HG03520 (cell line): ENCODE data around the gene SDC4.

Experiments used
- ATAC-seq: cut with Tn5 transposase; IDR thresholded peaks from one replicate; pipeline ENCODE4 v1.9.1; 2021; ENCODE audit warnings: mild to moderate bottlenecking, moderate library complexity; ENCODE audit not compliant: unreplicated experiment

SDC4 gene

DNA sequence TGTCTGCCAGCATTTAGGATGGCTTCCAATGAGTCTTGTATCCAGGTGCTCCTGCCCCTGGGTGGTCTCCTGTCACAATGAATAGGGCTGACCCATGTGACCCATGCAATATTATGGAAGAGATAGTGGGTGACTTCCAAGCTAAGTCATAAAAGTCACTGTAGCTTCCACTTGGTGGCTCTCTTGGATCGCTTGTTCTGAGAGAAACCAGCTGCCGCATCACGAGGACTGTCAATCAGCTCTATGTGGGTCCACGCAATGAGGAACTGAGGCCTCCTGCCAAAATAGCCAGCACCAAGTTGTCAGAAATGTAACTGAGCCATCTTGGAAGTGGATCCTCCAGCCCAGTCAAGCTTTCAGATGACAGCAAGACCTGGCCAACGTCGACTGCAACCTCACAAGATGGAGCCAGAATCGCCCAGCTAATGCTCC is 25.3 kb downstream of the SDC4 start:
- ATAC-seq, result no peak

DNA sequence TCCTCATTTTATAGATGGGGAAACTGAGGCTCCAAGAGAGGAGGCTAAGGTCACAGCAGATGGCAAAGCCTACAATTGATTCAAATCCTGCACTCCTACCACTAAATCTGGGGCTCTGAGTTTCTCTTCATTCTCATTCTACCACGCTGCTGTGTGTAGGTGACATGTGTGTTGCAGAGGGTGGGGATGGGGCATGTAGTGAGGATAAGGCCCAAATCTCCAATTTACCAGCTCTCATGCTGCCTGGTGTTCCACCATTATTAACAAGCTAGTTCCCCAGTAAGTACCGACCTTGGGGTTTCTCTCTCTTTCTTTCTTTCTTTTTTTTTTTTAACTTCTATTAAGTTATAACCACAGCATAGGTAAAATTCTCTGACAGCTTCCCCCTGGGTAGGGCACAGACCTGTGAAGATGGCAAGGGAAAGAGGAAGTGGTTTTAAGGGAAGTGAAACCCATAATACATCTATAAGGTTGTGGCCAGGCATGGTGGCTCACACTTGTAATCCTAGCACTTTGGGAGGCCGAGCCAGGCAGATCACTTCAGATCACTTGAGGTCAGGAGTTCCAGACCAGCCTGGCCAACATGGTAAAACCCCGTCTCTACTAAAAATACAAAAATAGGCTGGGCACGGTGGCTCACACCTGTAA is 27.2 kb downstream of the SDC4 start:
- ATAC-seq, result no peak

DNA sequence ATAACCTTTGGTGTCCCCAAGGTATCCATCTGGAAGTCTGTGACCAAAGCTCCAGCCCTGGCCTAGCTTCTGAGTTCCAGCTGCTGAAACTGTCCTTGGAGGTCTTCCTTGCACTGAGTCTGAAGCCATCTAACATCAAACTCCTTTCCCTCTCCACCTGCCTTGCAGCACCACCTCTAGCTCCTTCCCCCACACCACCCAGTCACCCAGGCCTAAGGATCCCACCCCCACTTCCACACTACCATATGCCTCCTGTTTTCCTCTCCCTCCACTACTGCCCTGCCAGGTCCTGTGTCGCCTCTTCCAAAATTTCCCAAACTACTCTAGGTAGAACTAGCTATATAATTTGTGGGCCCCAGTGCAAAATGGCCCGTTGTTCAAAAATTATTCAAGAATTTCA is 29.3 kb downstream of the SDC4 start:
- ATAC-seq, result no peak

DNA sequence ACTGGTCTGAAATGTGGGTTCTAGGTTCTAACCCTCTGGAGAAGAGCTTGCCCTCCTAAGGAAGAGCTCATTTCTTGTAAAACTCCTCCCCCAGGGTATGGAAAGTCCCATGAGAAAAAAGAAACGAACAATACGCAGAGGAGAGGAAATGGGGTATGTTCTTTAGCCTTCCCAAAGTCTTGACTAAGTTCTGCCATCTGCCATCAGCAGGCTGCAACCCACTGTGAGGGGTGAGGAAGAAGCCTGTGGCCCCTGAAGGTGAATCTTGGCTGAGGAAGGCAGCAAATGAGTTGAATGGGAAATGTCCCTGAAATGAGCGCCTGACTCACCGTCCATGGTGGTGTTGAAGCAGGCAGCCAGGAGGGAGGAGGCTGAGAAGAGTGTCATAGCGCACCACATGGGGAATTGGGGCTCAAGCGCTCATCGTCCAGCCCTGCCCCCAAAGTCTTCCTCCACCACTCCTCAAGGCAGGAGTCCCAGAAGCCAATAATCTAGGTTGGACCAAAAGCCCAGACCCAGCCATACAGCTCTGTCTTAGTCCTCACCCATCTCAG is 29.8 kb downstream of the SDC4 start:
- no peak for ATAC-seq

- ATAC-seq, result no peak
Observed at GRCh38 chr20:45317826-45318225, 30.4 kb downstream of the SDC4 start.

DNA sequence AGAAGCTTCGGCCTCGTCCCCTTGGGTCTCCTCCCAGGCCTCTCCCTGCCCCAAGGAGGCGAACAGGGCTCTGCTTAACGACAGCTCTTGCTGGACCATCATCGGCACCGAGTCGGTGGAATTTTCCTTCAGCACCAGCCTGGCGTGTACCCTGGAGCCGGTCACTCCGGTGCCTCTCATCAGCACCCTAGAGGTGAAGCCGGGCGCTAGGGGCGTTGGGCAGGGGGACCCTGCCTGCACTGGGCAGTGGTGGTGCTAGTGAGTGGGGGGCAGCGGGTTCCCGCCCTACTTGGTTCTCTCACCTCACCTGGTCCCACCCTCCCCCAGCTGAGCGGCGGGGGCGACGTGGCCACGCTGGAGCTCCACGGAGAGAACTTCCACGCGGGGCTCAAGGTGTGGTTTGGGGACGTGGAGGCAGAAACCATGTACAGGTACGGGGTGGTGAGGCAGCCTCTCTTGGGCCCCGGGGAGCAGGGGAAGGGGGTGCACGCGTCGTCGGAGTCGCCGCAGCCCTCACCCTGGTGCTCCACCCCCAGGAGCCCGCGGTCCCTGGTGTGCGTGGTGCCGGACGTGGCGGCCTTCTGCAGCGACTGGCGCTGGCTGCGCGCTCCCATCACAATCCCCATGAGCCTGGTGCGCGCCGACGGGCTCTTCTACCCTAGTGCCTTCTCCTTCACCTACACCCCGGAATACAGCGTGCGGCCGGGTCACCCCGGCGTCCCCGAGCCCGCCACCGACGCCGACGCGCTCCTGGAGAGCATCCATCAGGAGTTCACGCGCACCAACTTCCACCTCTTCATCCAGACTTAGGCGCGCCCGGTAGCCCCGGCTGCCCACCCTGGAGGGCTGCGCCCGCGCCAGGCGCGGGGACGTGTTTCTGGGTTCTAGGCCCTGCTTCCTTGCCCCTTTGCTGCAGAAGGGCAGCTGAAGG is 31.8 kb downstream of the SDC4 start:
- ATAC-seq, result no peak

GRCh38 chr20:45315672-45316071 is 32.6 kb downstream of the SDC4 start:
- ATAC-seq, result no peak

DNA sequence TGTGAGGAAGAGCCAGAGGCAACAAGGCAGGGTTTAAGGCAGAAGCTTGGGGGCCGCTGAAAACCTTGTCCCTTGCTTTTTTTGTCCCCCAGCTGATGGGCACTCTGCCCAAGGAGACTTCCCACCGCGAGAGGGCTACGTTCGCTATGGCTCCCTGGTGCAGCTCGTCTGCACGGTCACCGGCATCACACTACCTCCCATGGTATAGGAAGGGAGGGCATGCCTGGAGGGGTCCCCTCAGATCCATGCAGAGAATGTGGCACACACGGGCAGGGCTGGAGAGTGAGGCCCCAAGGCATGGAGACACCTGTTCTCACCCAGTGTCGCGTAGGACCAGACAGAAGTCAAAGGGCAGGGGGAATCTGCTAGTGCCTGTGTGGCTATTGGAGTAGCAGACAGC is 34.3 kb downstream of the SDC4 start:
- ATAC-seq, result no peak

DNA sequence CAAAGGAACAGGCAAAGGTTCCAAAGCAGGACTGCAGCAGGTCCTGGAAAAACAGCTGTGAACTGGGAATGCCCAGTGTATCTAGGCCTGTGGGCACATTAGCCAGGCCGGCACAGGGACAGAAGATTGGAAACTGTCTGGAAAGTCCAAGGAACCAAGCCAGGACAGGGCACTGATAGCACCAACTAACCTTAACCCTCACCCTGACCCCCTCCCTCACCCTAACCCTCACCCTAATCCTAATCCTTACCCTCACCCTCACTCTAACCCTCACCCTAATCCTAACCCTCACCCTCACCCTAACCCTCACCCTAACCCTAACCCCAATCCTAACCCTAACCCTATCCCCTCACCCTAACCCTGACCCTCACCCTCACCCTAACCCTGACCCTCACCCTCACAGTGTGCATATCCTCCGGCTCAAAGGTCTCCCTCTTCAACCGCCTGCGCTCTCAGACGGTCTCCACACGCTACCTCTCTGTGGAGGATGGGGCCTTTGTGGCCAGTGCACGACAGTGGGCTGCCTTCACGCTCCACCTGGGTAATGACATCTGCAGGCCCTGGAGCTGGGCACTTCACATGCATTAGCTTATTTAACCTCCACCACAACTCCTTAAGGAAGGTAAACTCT is 35.0 kb downstream of the SDC4 start:
- no peak for ATAC-seq

DNA sequence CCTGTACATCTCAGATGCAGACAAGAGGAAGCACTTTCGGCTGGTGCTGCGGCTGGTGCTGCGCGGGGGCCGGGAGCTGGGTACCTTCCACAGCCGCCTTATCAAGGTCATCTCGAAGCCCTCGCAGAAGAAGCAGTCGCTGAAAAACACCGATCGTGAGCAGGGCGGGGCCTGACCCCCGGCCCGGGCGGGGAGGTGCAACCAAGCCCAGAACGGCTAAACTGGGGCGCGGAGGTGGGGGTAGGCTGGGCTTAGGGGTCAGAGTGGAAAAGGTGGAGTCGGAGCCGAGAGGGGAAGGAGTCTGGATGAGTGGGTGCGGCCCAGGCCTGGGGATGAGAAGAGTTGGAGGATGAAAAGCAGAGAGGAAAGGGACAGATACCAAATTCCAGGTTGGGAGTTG is 36.0 kb downstream of the SDC4 start:
- ATAC-seq, result no peak

- ATAC-seq, result no peak
Observed at GRCh38 chr20:45311589-45312211, 36.5 kb downstream of the SDC4 start.

DNA sequence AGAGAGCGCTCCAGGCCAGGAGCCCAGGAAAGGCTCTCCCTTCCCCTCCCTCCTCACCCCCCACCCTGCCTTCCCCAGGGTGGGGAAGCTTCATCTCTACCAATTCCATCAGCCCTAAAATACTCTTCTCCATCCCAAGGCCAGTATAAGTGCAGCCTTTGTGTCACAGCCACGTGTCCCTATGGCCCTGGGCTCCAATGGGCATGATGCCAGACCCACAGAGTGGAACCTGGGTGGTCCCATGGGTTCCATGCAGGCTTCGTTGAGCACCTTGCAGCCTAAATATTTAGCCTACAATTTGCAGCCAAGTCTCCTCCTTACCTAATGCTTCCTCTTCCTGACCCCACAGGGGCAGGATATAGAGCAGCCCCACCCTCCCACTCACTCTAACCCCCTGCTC is 39.1 kb downstream of the SDC4 start:
- ATAC-seq, result no peak

DNA sequence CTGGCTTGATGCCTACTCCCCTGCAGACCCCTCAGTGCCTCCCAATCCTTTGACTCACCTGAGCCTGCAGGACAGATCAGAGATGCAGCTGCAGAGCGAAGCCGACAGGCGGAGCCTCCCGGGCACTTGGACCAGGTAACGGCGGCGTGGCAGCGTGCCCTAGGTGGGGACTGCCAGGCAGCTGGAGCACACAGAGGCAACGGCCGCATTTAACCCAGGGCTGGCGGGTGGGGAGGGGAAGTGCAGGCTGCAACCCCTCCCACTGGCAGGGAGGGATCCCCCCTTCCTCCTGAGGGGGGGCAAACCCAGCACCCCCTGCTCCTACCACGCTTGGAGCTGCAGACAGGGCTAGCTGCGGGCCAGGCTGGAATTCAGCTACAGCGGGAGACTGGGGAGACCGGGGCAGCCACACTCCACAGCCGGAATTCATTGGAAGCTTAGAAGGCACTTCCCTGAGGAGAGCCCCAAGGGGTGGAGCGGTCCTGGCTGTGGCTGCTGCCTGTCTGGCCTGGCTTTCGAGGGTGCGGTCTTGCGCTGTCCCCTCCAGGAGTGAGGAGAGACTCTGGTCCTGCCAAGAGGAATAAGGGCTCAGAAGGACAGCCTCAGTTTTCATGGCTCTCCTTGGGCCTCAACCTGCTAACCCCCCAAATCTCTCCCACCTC is 40.0 kb downstream of the SDC4 start, which contains the start of gene MATN4:
Gene MATN4, minus strand, starts transcription at position 183 of the 662 bp plus-strand sequence. CDS start 2,717 bp downstream, outside the sequence.
- ATAC-seq, result no peak

- no peak for ATAC-seq
Observed at GRCh38 chr20:45307076-45307640, 41.1 kb downstream of the SDC4 start.

GRCh38 chr20:45306431-45306982 is 41.7 kb downstream of the SDC4 start, which contains the start of gene RBPJL:
Gene RBPJL, plus strand, starts transcription at chr20:45306840. Its CDS starts 83 bp downstream, at chr20:45306923.
- ATAC-seq, result no peak

DNA sequence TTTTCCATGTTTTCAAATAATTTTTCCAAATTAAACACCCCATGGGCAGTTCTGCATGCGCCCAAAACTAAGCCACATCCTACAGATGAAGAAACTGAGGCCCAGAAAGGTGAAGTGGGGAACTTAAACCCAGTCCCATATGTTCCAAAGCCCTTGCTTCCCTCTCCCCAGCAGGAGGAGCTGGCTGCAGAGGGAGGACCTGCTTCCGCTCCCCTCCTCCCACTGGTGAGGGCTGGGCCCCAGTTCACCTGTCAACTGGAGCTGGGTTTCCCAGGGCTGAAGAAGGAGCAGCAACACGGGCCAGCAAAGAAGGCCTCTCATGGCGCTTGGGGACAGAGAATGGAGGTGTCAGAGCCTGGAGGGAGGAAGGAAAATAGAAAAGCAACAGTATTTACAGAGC is 43.0 kb downstream of the SDC4 start:
- no peak for ATAC-seq

DNA sequence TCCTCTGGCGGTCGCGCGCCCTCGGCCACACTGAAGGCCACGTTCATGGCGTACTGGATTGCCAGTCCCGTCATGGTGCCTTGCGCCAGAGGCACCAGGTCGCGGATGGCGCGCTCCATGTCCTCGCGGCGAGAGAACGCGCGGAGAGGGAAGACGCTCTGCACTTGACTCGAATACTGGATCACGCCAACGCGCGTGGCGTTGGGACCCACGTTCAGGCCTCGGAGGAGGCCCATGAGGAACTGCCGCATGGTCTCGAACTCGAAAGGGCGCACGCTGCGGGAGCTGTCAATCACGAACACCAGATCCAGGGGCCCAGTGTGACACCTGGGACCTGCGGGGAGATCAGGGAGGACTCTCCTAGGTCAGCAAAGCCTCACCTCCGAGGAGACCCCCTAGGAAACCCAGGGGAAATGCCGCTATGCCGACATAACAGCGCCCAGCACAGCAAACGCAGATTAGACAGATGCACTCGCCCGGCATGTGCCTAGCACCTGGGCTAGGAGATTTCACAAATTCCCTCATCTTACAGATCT is 43.7 kb downstream of the SDC4 start:
- no peak for ATAC-seq

DNA sequence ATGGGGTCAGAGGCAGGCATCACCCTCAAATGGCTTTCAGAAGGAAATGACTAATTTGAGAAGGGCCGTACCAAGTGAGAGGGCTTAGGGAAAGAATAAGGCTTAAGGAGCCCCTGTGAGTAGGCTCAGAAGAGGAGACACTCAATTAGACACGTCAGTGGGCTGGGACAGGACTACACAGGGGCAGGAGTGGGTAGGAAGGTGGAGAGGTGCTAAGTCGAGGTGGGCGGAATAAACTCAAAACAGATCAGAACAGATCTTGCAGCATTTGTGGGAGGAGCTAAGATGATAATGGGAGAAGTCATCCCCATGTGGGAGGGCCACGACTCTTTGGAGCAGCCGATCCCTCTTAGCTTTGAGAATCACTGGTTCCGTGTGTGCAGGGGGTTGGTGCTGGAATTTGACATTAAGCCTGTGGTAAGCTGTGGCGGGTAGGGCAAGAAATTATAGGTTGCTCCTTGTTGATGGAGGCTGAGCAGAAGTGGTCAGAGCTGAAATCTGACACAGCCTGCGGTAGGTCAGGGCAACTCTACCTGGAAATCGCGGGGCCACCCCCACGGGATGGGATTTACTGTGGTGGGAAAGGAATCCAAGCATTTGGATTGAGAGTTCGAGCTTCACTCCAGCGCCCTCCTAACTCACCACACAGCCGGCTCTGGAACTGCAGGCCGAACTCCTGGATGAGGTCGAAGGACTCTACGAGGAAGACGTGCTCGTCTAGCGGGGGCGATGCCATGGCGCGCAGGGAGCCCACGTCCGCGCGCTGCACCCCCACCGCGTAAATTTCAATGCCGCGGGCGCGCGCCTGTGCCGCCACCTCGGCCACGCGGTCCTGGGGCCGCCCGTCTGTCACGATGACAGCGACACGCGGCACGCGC is 44.4 kb downstream of the SDC4 start:
- no peak for ATAC-seq
